GM18502 (cell line): ENCODE data around the gene CCNY.

Experiments
- ATAC-seq: cut with Tn5 transposase; IDR thresholded peaks from one replicate; pipeline ENCODE4 v1.9.1; 2021; ENCODE audit warnings: mild to moderate bottlenecking; ENCODE audit not compliant: unreplicated experiment, poor library complexity

CCNY gene

DNA sequence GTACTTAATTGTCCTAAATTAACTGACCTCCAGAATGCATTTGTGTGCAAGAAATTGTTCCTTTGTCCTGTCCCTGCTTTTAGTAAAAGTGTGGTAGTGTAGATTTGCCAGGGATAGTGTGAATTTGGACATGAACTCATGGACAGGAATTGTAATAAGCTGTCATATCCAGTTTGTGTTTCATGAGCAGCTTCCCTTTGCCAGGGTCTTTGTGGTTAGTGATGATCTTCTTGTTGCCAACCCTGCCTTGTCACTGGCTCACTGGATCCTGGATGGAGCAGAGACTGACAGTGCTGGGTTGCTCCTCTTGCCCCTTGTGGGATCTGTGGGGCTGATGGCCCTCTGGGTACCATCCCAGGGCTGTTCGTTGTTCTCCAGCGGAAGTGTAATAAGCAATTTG is 110.1 kb downstream of the CCNY start:
- no peak for ATAC-seq

- no peak for ATAC-seq
Measured at GRCh38 chr10:35447693-35448407, 111.5 kb downstream of the CCNY start.

- no peak for ATAC-seq
Measured at GRCh38 chr10:35448687-35449662, 112.7 kb downstream of the CCNY start.

DNA sequence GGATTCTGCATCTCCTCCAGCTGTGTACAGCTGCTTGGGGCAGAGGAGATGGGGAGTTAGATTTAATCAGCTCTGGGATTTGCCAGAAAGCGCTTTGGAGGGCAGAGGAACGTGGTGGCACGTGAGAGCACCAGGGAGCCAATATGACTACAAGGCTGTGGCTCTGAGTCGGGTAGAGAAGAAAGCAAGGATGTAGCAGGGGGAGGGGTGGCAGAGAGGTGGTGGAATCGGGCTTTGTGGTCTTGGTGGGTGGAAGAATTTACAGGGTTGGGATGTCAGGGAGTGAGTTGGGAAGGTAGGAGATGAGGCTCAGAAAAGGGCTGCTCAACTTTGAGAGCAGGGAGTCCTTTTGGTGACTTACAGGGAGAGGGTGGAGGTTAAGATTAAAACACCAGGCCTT is 113.6 kb downstream of the CCNY start:
- no peak for ATAC-seq

GRCh38 chr10:35451151-35452016 is 115.1 kb downstream of the CCNY start:
- ATAC-seq: peak; percentile 98

DNA sequence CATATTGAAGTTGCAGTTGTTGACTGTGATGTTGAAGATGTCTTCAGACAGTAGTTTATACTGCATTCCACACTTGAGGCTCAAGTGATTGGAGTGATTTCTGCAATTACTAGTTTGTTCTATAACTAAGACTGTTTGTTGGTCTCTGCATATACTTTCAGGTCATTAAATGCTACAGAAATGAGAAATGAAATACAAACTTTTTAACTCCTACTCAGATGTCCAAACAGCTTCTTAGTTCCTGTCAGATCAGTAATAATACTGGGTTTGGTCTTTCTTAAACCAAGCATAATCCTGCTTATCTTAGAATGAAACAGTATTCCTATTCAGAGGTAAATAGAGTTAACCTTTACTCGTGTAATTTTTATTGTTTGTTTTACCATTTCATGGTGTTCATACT is 115.9 kb downstream of the CCNY start:
- ATAC-seq: no peak

DNA sequence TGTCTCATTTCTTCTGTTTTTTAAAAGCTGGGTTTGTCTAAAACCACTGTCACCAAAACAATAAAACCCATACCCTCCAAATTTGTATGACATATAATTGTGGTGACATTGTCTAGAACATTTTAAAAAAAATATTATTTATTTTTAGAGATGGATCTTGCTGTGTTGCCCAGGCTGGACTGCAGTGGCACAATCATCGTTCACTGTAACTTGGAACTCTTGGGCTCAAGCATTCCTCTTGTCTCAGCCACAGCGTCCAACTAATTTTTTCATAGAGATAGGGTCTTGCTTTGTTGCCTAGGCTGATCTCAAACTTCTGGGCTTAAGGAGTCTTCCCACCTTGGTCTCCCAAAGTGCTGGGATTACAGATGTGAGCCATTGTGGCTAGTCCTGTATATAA is 116.5 kb downstream of the CCNY start:
- no peak for ATAC-seq

DNA sequence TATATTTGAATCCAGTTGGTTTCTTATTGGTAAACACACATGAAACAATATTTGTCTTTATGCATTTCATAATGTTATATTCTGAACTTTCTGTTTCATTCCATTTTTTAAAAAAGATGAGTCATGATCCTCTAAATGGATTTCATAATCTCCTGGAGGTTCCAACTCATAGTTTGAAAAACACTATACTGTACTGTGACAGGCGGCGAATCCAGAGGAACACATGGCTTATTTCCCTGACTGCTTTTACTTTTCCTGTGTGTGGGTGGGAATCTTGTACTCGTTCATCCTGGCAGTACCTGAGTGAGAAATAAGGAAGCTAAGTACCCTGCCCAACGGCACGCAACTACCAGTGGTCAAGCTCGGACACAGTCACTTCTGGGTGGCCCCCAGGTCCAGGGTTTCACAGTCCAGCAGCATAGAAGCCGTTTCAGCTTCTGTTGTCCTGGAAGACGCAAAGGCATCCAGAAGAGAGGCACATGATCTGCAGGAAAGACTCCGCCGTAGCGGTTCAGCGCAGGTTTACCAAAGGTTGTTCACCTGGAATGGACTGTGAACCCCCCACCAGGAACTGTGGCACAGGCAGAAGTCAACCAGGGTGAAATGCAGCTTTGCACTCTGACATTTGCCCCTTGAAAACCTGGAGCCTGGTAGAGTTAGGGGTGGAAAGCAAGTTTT is 117.7 kb downstream of the CCNY start:
- ATAC-seq: no peak

DNA sequence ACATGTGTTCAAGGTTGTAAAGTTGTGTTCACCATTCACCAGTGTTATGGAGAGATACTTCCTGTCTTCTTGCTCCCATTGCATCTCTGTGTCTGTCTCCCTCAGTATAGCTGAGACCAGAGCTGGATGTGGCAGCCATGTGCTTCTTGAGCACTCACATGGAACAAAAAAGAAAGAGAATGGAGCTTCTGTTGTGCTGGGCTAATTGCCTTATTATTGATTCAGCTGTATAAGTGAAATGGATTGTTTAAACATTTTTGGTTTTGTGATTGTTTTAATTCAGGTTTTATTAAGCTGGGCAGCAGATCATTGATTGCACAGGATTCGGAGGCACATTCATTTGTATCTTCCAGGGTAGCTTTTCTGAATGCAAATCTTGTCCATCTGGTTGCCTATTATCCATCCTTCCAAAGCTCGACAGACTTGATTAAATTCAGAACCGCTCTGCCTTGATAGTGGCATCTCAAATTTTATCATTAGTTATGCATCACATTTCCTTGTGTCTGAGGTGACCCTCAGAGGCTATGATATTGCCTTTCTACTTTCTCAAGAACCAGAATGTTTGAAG is 119.9 kb downstream of the CCNY start:
- ATAC-seq: no peak

DNA sequence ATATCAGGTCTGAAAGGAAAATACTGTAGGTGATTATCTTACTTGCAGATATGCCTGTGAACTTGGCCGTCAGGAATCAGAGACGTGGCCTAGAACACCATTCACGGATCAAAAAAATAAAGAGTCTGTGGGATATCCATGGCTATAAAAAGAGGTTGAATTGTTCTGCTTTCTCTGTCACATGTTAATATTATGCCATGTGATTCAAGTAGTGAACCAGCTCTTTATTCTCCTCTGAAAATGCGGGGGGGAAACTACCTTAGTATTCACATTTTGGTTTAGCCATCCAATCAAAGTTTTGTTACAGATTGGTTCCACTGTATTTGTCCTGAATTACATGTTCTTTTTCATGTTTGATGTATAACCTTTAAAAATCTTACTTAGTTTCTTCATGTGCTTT is 120.5 kb downstream of the CCNY start:
- no peak for ATAC-seq

DNA sequence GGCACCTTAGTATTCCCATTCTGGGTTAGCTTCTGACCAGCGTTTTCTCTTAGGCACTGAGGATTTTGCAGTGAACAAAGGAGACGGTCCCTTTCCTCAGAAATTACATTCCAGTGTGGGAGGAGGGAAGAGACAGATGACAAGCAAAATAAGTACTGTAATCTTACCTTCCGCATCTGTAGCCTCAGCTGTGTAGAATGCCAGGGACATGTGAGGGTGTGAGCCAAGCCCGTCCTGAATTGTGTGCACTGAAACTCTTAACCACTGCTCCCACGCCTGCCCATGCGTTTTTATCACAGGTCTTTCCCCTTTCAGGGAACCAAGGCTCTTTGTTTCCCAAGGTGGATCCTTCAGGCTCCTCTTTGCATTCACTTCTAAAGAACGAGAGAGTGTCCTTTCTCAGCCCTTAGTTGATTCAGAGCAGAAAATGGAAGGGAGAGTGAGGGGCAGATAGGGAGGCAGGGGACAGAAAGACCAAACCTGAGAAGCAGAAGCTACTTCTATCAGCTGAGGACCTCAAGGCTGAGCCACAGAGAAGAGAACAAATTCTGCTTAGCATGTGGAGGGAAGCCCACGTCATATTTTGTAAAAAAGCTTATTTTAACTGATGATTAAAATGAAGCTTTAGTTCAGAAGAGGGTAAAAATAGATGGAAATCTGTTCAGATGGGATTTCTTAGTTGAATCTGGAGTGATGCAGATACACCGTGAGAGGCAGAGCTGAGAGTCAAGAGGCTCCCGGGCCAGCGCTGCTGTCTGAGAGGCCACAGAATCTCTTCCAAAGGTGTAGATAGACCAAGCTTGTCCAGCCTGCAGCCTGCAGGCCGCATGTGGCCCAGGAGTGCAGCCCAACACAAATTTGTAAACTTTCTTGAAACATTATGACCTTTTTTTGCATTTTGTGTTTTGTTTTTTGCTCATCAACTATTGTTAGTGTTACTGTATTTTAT is 122.5 kb downstream of the CCNY start:
- ATAC-seq: no peak

GRCh38 chr10:35459449-35459847 is 123.1 kb downstream of the CCNY start:
- ATAC-seq: no peak

DNA sequence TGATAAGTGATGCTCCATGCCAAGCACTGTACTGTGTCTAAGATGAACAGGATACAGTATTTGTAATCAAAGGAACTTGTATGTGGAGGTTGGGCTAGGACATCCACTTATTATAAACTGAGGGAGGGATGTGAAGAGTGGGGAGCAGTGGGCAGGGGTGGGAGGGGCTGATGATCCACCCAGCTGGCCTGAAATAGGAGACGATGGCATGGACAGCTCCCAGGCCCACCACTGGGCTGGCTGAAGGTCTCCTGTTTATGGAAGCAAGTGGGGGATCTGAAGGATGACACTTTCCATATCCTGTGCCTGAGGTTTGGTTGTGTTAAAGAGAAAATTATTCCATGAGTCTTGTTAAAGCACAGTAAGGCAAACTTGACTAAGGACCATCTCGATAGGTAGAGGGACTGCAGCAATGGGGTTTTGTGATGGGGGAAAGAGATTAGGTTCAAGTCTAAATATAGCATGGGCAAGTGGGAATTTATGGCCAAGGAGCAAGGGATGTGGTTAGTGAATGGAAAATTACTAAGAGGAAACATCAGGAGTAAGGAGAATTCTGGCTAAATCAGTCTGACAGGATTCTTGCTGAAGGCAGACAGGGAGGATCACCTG is 124.6 kb downstream of the CCNY start:
- ATAC-seq: no peak

GRCh38 chr10:35462491-35462934 is 126.2 kb downstream of the CCNY start:
- ATAC-seq: peak; percentile 94

DNA sequence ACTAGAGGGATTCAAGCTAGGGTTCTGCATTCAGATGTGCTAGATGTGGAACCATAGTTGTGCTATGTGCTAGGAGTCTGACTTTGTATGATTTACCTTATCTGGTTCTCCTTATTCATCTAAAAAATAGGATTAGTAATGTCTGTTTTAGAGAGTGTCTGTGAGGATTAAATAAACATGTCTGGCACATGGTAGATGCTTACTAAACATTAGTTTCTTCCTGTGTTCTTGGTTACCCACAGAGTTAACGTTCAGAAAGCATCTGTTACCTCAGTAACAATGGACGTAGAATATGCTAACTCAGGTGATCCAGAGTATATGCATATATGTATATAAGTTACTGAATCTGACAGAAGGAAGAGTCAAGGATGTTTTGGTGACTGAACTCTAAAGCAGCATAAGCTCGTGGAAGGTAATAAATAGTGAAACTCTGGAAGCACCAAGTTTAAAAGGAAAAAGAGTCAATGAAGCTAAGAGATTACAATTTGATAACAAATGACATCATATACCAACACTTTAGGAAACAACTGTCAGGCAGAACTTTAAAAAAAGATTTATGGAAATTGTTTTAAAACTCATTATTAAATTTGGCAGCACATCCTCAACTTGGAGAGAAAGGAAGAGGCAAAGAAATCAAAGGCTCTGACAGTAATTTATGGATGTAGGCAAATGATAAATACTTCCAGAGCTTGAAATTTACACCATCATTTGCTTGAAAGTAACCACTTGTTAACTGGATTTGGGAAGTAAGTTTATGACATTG is 127.0 kb downstream of the CCNY start:
- no peak for ATAC-seq

GRCh38 chr10:35463878-35464277 is 127.6 kb downstream of the CCNY start:
- ATAC-seq: no peak

- ATAC-seq: no peak
Measured at GRCh38 chr10:35464825-35465456, 128.6 kb downstream of the CCNY start.
